Measurements from ENCODE around the gene CBX1.

DNA sequence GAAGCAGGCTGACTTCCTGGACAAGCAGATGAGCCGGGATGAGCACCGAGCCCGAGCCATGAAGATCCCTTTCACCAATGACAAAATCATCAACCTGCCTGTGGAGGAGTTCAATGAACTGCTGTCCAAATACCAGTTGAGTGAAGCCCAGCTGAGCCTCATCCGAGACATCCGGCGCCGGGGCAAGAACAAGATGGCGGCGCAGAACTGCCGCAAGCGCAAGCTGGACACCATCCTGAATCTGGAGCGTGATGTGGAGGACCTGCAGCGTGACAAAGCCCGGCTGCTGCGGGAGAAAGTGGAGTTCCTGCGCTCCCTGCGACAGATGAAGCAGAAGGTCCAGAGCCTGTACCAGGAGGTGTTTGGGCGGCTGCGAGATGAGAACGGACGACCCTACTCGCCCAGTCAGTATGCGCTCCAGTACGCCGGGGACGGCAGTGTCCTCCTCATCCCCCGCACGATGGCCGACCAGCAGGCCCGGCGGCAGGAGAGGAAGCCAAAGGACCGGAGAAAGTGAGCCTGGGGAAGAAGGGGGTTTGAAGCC, 42.1 kb downstream of the CBX1 start:
- TF ChIP-seq, protein P1, sequence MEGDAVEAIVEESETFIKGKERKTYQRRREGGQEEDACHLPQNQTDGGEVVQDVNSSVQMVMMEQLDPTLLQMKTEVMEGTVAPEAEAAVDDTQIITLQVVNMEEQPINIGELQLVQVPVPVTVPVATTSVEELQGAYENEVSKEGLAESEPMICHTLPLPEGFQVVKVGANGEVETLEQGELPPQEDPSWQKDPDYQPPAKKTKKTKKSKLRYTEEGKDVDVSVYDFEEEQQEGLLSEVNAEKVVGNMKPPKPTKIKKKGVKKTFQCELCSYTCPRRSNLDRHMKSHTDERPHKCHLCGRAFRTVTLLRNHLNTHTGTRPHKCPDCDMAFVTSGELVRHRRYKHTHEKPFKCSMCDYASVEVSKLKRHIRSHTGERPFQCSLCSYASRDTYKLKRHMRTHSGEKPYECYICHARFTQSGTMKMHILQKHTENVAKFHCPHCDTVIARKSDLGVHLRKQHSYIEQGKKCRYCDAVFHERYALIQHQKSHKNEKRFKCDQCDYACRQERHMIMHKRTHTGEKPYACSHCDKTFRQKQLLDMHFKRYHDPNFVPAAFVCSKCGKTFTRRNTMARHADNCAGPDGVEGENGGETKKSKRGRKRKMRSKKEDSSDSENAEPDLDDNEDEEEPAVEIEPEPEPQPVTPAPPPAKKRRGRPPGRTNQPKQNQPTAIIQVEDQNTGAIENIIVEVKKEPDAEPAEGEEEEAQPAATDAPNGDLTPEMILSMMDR (IDR thresholded peaks at IDR 0.05; ENCODE audit: low read depth, low read length, poor library complexity, severe bottlenecking): no peak
- TF ChIP-seq EZH2phosphoT487 (IDR thresholded peaks at IDR 0.05; ENCODE audit: borderline replicate concordance, low read length): no peak

All from DOHH2 (cell line).